Measurements from ENCODE around the gene TNFSF12. TPM values are rescaled to one million over a fixed set of nuclear protein-coding genes. Genes with fewer than 3 reads are reported as not detected.

TNFSF12 gene
- total RNA-seq, 1 experiment from 2014 or later: 8.1 TPM

GRCh38 chr17:7511108-7511507, 37.8 kb upstream of the TNFSF12 start:
- H3K27me3 Mint-ChIP-seq (ENCODE audit: low read depth): no peaks in the 10 kb centered on the region
- no peak overlapping the region for H3K27ac Mint-ChIP-seq
- CTCF ChIA-PET: interaction anchor here (1.2 kb wide), 1 partner anchor 50 kb away, joined by 3 read pairs; no protein-coding TSS in a partner anchor
- no peak for ATAC-seq
- no peak for DNase-seq (ENCODE audit: low spot score)
- no peak for TF ChIP-seq E2F1 (CRISPR knock-in tag; IDR thresholded peaks at IDR 0.05)
- TF ChIP-seq CBFB (CRISPR knock-in tag; IDR thresholded peaks at IDR 0.05; ENCODE audit: low read depth): no peak
- TF ChIP-seq RORB (CRISPR knock-in tag; IDR thresholded peaks at IDR 0.05): no peak
- no peak for TF ChIP-seq NR1H2 (CRISPR knock-in tag; IDR thresholded peaks at IDR 0.05)
- no peak for TF ChIP-seq AR (CRISPR knock-in tag; IDR thresholded peaks at IDR 0.05)
- H3K36me3 Mint-ChIP-seq: peaks cover 68% of the 10 kb centered on the region
- POLR2A ChIA-PET: no interaction called here
- H3K4me1 Mint-ChIP-seq: no peaks in the 10 kb centered on the region
- H3K9me3 Mint-ChIP-seq: no peaks in the 10 kb centered on the region
- no peak overlapping the region for H3K4me3 Mint-ChIP-seq

- H3K4me3 Mint-ChIP-seq: no peak overlapping the region
- ChIA-PET POLR2A (interaction anchor here (1.5 kb wide), 1 partner anchor 49 kb away, joined by 5 read pairs; no protein-coding TSS in a partner anchor), CTCF (interaction anchor here (1.2 to 4.4 kb wide), 2 partner anchors 44 to 49 kb away, joined by 3 to 31 read pairs; no protein-coding TSS in a partner anchor)
- ATAC-seq (no peak), DNase-seq (ENCODE audit: low spot score) (no peak)
- H3K36me3 Mint-ChIP-seq: peaks cover 60% of the 10 kb centered on the region
- H3K4me1 Mint-ChIP-seq: no peaks in the 10 kb centered on the region
- H3K9me3 Mint-ChIP-seq: no peaks in the 10 kb centered on the region
- H3K27ac Mint-ChIP-seq: no peak overlapping the region
- no peaks in the 10 kb centered on the region for H3K27me3 Mint-ChIP-seq (ENCODE audit: low read depth)
- TF ChIP-seq ATF3 (CRISPR knock-in tag; conservative IDR thresholded peaks at IDR 0.05) (no peak), JAZF1 (CRISPR knock-in tag; IDR thresholded peaks at IDR 0.05) (no peak), ZNF138 (CRISPR knock-in tag; conservative IDR thresholded peaks at IDR 0.05) (no peak), TP53 (CRISPR knock-in tag; IDR thresholded peaks at IDR 0.05) (no peak), ZNF425 (CRISPR knock-in tag; conservative IDR thresholded peaks at IDR 0.05) (no peak), ZBTB21 (CRISPR knock-in tag; IDR thresholded peaks at IDR 0.05; ENCODE audit: borderline replicate concordance) (no peak), ZNF671 (CRISPR knock-in tag; IDR thresholded peaks at IDR 0.05) (no peak), CTCF (IDR thresholded peaks at IDR 0.05) (no peak), NFE2L1 (CRISPR knock-in tag; IDR thresholded peaks at IDR 0.05) (no peak), JUN (CRISPR knock-in tag; IDR thresholded peaks at IDR 0.05) (no peak), ATF6 (CRISPR knock-in tag; IDR thresholded peaks at IDR 0.05) (no peak), SMAD3 (CRISPR knock-in tag; IDR thresholded peaks at IDR 0.05; ENCODE audit: borderline replicate concordance) (no peak), MLX (CRISPR knock-in tag; IDR thresholded peaks at IDR 0.05) (no peak), RORB (CRISPR knock-in tag; IDR thresholded peaks at IDR 0.05) (no peak), ATF1 (CRISPR knock-in tag; IDR thresholded peaks at IDR 0.05) (no peak), TEAD4 (CRISPR knock-in tag; IDR thresholded peaks at IDR 0.05) (no peak), PRDM15 (CRISPR knock-in tag; IDR thresholded peaks at IDR 0.05) (no peak)
These were observed 36.8 kb upstream of the TNFSF12 start for GRCh38 chr17:7512105-7512504.

All from WTC11 (cell line).